ENCODE data around the gene SLC13A3. TPM values are rescaled to one million over a fixed set of nuclear protein-coding genes. Genes with fewer than 3 reads are reported as not detected.

SLC13A3 gene
- total RNA-seq, 1 donor from 2014 or later: 7.4 TPM

GRCh38 chr20:46602429-46602828 is 48.8 kb downstream of the SLC13A3 start:
- Mint-ChIP-seq H3K9me3 (no peaks in the 10 kb centered on the region), H3K4me1 (peaks cover 4% of the 10 kb centered on the region), H3K36me3 (peaks cover 4% of the 10 kb centered on the region), H3K4me3 (no peak overlapping the region), H3K27me3 (ENCODE audit: insufficient read depth, low read depth) (peaks cover 2% of the 10 kb centered on the region), H3K27ac (no peak overlapping the region)
- H3K4me2 ChIP-seq: no peak overlapping the region
- no peak overlapping the region for H3K9ac ChIP-seq
- no peaks in the 10 kb centered on the region for H3F3A ChIP-seq (ENCODE audit: low read depth)
- TF ChIP-seq CTCF (IDR thresholded peaks at IDR 0.05) (no peak), EZH2phosphoT487 (IDR thresholded peaks at IDR 0.05) (no peak), EZH2 (IDR thresholded peaks at IDR 0.05) (no peak)
- DNase-seq (ENCODE audit: low spot score): no peak
- no peak overlapping the region for H3K27ac ChIP-seq
- no peaks in the 10 kb centered on the region for H4K20me1 ChIP-seq (ENCODE audit: low read depth)
- no peak overlapping the region for H2AFZ ChIP-seq (replicated peaks)
- no peaks in the 10 kb centered on the region for H3K9me3 ChIP-seq (ENCODE audit: low read depth)
- H3K4me1 ChIP-seq: no peaks in the 10 kb centered on the region
- H3K4me3 ChIP-seq: no peak overlapping the region
- no peaks in the 10 kb centered on the region for H3K27me3 ChIP-seq
- H3K79me2 ChIP-seq (ENCODE audit: low read depth): no peaks in the 10 kb centered on the region
- no peaks in the 10 kb centered on the region for H3K36me3 ChIP-seq

- Mint-ChIP-seq H3K36me3 (peaks cover 3% of the 10 kb centered on the region), H3K4me3 (no peak overlapping the region), H3K27ac (no peak overlapping the region), H3K4me1 (peaks cover 4% of the 10 kb centered on the region), H3K27me3 (ENCODE audit: insufficient read depth, low read depth) (peaks cover 2% of the 10 kb centered on the region), H3K9me3 (no peaks in the 10 kb centered on the region)
- Histone ChIP-seq H3K9me3 (ENCODE audit: low read depth) (no peaks in the 10 kb centered on the region), H3K4me3 (no peak overlapping the region), H3K36me3 (no peaks in the 10 kb centered on the region), H3K9ac (no peak overlapping the region), H3F3A (ENCODE audit: low read depth) (no peaks in the 10 kb centered on the region), H3K27ac (no peak overlapping the region), H3K4me2 (no peak overlapping the region), H4K20me1 (ENCODE audit: low read depth) (no peaks in the 10 kb centered on the region), H3K27me3 (no peaks in the 10 kb centered on the region), H3K4me1 (no peaks in the 10 kb centered on the region), H3K79me2 (ENCODE audit: low read depth) (no peaks in the 10 kb centered on the region), H2AFZ (replicated peaks) (no peak overlapping the region)
- DNase-seq (ENCODE audit: low spot score): no peak
- TF ChIP-seq EZH2phosphoT487 (IDR thresholded peaks at IDR 0.05) (no peak), EZH2 (IDR thresholded peaks at IDR 0.05) (no peak), CTCF (IDR thresholded peaks at IDR 0.05) (no peak)
Observed at GRCh38 chr20:46601603-46602122, 49.6 kb downstream of the SLC13A3 start.

- no peak overlapping the region for H3K4me3 ChIP-seq
- H3K79me2 ChIP-seq (ENCODE audit: low read depth): no peaks in the 10 kb centered on the region
- H3K9me3 ChIP-seq (ENCODE audit: low read depth): no peaks in the 10 kb centered on the region
- no peaks in the 10 kb centered on the region for H3K9me3 Mint-ChIP-seq
- H3K4me3 Mint-ChIP-seq: no peak overlapping the region
- no peaks in the 10 kb centered on the region for H3K4me1 ChIP-seq
- no peaks in the 10 kb centered on the region for H3K27me3 ChIP-seq
- TF ChIP-seq CTCF (IDR thresholded peaks at IDR 0.05): no peak
- TF ChIP-seq EZH2phosphoT487 (IDR thresholded peaks at IDR 0.05): no peak
- TF ChIP-seq EZH2 (IDR thresholded peaks at IDR 0.05): no peak
- H4K20me1 ChIP-seq (ENCODE audit: low read depth): no peaks in the 10 kb centered on the region
- peaks cover 7% of the 10 kb centered on the region for H3K4me1 Mint-ChIP-seq
- no peak overlapping the region for H2AFZ ChIP-seq (replicated peaks)
- no peak overlapping the region for H3K9ac ChIP-seq
- H3F3A ChIP-seq (ENCODE audit: low read depth): no peaks in the 10 kb centered on the region
- DNase-seq (ENCODE audit: low spot score): no peak
- no peaks in the 10 kb centered on the region for H3K36me3 ChIP-seq
- H3K27me3 Mint-ChIP-seq (ENCODE audit: insufficient read depth, low read depth): peaks cover 2% of the 10 kb centered on the region
- no peak overlapping the region for H3K27ac ChIP-seq
- H3K36me3 Mint-ChIP-seq: peaks cover 3% of the 10 kb centered on the region
- no peak overlapping the region for H3K27ac Mint-ChIP-seq
- no peak overlapping the region for H3K4me2 ChIP-seq
Observed at GRCh38 chr20:46600286-46600752, 50.9 kb downstream of the SLC13A3 start.

All from neural progenitor cell (in vitro differentiated cells).